GM23338 (cell line): ENCODE measurements around the gene SCGB1A1. TPM values are rescaled to one million over a fixed set of nuclear protein-coding genes. Genes with fewer than 3 reads are reported as not detected.

Experiments
- ATAC-seq: fragments of 200-7000 bp; cut with Tn5 transposase; 3 replicates; pipeline ENCODE4 v1.9.1; 2020
- DNase-seq: peaks from one replicate; pipeline ENCODE4 v3.0.0-alpha.2; 2015; ENCODE audit warnings: low spot score
- H2AFZ ChIP-seq: fragments of 200-600 bp; sonication (generic); 2 replicates; pipeline ENCODE4 v1.8.0; 2016; ENCODE audit warnings: antibody characterized with exemption, mild to moderate bottlenecking, moderate library complexity
- H3F3A ChIP-seq: fragments of 200-600 bp; sonication (generic); replicated peaks from 2 replicates; pipeline ENCODE4 v1.8.0; 2017; ENCODE audit warnings: antibody characterized with exemption, mixed run types, low read depth
- H3K27ac ChIP-seq: fragments of 200-600 bp; sonication (generic); 2 replicates; pipeline ENCODE4 v1.6.1; 2016; ENCODE audit warnings: low read depth
- H3K27me3 ChIP-seq: fragments of 200-600 bp; sonication (generic); 2 replicates; pipeline ENCODE4 v1.8.0; 2016; ENCODE audit warnings: mild to moderate bottlenecking, mixed run types, moderate library complexity; ENCODE audit not compliant: insufficient read depth
- H3K36me3 ChIP-seq: fragments of 200-600 bp; sonication (generic); 2 replicates; pipeline ENCODE4 v1.8.0; 2016; ENCODE audit warnings: mild to moderate bottlenecking; ENCODE audit not compliant: insufficient read depth
- H3K4me1 ChIP-seq: fragments of 200-600 bp; sonication (generic); 2 replicates; pipeline ENCODE4 v1.8.0; 2016; ENCODE audit warnings: mild to moderate bottlenecking, moderate library complexity; ENCODE audit not compliant: insufficient read depth
- H3K4me2 ChIP-seq: fragments of 200-600 bp; sonication (generic); 2 replicates; pipeline ENCODE4 v1.7.1; 2017; ENCODE audit warnings: mixed run types
- H3K4me3 ChIP-seq: fragments of 200-600 bp; sonication (generic); 2 replicates; pipeline ENCODE4 v1.6.1; 2016; ENCODE audit warnings: mixed run types
- H3K79me2 ChIP-seq: fragments of 200-600 bp; sonication (generic); replicated peaks from 2 replicates; pipeline ENCODE4 v1.8.0; 2017; ENCODE audit warnings: mild to moderate bottlenecking; ENCODE audit not compliant: insufficient read depth
- H3K9me2 ChIP-seq: fragments of 200-600 bp; sonication (generic); 2 replicates; pipeline ENCODE4 v1.8.0; 2017; ENCODE audit not compliant: insufficient read depth
- H4K20me1 ChIP-seq: fragments of 200-600 bp; sonication (generic); replicated peaks from 2 replicates; pipeline ENCODE4 v1.8.0; 2017; ENCODE audit warnings: mild to moderate bottlenecking; ENCODE audit not compliant: insufficient read depth
- H3K27ac Mint-ChIP-seq: 2 replicates; pipeline ENCODE4 v1.8.0; 2020; ENCODE audit warnings: inconsistent platforms, mild to moderate bottlenecking, moderate library complexity, mixed read lengths
- H3K27me3 Mint-ChIP-seq: 3 replicates; pipeline ENCODE4 v1.8.0; 2022; ENCODE audit warnings: low read depth, mild to moderate bottlenecking, moderate library complexity, mixed read lengths, inconsistent platforms; ENCODE audit not compliant: insufficient read depth, poor library complexity
- H3K36me3 Mint-ChIP-seq: 3 replicates; pipeline ENCODE4 v1.8.0; 2021; ENCODE audit warnings: low read depth, mild to moderate bottlenecking, inconsistent platforms, moderate library complexity, mixed read lengths
- H3K4me1 Mint-ChIP-seq: 3 replicates; pipeline ENCODE4 v1.8.0; 2020; ENCODE audit warnings: mild to moderate bottlenecking, inconsistent platforms, mixed read lengths
- H3K4me3 Mint-ChIP-seq: 3 replicates; pipeline ENCODE4 v1.8.0; 2021; ENCODE audit warnings: moderate library complexity, mild to moderate bottlenecking, inconsistent platforms, mixed read lengths
- H3K9me3 Mint-ChIP-seq: 3 replicates; pipeline ENCODE4 v1.8.0; 2020; ENCODE audit warnings: moderate library complexity, mild to moderate bottlenecking, inconsistent platforms, mixed read lengths
- EZH2 ChIP-seq: fragments of 200-600 bp; sonication (generic); IDR thresholded peaks from one replicate; pipeline ENCODE4 v1.8.0; 2017; ENCODE audit warnings: antibody characterized with exemption, mild to moderate bottlenecking, low read depth; ENCODE audit not compliant: unreplicated experiment
- EZH2phosphoT487 ChIP-seq: fragments of 200-600 bp; sonication (generic); IDR thresholded peaks from one replicate; pipeline ENCODE4 v1.8.1; 2018; ENCODE audit warnings: antibody characterized with exemption; ENCODE audit not compliant: unreplicated experiment
- JUNB ChIP-seq: IDR thresholded peaks from one replicate; pipeline ENCODE4 v1.6.1; 2016; ENCODE audit warnings: antibody characterized with exemption; ENCODE audit not compliant: unreplicated experiment
- POLR2AphosphoS5 ChIP-seq: IDR thresholded peaks from 2 replicates; pipeline ENCODE4 v1.6.1; 2016; ENCODE audit warnings: antibody characterized with exemption, low read depth
- STAT1 ChIP-seq: IDR thresholded peaks from one replicate; pipeline ENCODE4 v1.6.1; 2016; ENCODE audit warnings: antibody characterized with exemption; ENCODE audit not compliant: unreplicated experiment
- ZNF114 ChIP-seq: fragments of 250-450 bp; sonication (Bioruptor Pico); IDR thresholded peaks from 2 replicates; pipeline ENCODE4 v1.5.0; 2020; ENCODE audit warnings: mild to moderate bottlenecking, moderate library complexity
- ZNF331 ChIP-seq: fragments of 250-450 bp; sonication (Bioruptor Pico); IDR thresholded peaks from 2 replicates; pipeline ENCODE4 v1.5.0; 2020; ENCODE audit warnings: low read depth, mild to moderate bottlenecking, moderate library complexity
- polyA plus RNA-seq: library from polyadenylated mRNA; unstranded; fragments of >200 nt; fragmentation: Nextera tagmentation; extraction: Ambion mirVana; gene quantifications from 2 replicates; pipeline ENCODE4 v1.2.1, GENCODE V29; 2016
- total RNA-seq: library from RNA; depleted of rRNA; stranded (reverse); fragments of >200 nt; shearing (Covaris generic); gene quantifications from 2 replicates; pipeline ENCODE4 v1.2.3, GENCODE V29; 2014
- TF ChIP-seq, protein P1 (sequence below), 2 experiments: fragments of 200-600 bp in 1 of 2; sonication (generic) in 1 of 2; conservative IDR thresholded peaks; 2 replicates each; pipeline versions ENCODE4 v1.5.1 to v1.6.1; 2016 to 2017; ENCODE audit warnings: antibody characterized with exemption in 2 of 2, low read depth in 2 of 2, mild to moderate bottlenecking in 2 of 2, moderate library complexity in 1 of 2
- TF ChIP-seq, protein P2 (sequence below): IDR thresholded peaks from one replicate; pipeline ENCODE4 v1.6.1; 2018; ENCODE audit warnings: antibody characterized with exemption; ENCODE audit not compliant: unreplicated experiment
- TF ChIP-seq, protein P3 (sequence below): fragments of 250-450 bp; sonication (Bioruptor Pico); IDR thresholded peaks from 2 replicates; pipeline ENCODE4 v1.5.0; 2020; ENCODE audit warnings: mild to moderate bottlenecking, moderate library complexity

Gene SCGB1A1
- total and polyA plus RNA-seq, 2 experiments from 2014 or later = not detected

DNA sequence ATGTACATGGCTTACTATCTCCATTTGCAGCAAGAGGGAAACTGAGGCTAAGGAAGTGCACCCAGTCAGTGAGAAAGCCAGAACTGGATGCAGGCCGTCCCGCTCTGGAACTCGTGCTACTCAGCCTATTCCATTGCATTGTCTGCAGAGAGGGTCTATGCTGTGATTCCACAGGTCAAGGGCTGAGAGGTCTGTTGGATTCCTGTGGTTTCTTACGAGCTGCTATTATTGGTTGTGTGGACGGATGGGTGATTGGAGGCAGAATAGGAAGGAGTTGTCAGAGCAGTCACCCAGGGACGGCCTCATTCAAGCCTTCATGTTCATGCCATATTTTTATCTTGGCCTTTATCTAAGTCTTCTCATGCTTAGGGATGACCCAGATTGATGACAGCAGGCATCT, 33.4 kb downstream of the SCGB1A1 start:
- Histone ChIP-seq H3K4me1 (no peaks in the 10 kb centered on the region), H2AFZ (no peak overlapping the region), H3K4me3 (no peak overlapping the region), H4K20me1 (no peaks in the 10 kb centered on the region), H3K4me2 (no peak overlapping the region), H3K27ac (no peak overlapping the region), H3K9me2 (peaks cover 2% of the 10 kb centered on the region; the same call in 1 of the 2 replicates), H3K36me3 (no peaks in the 10 kb centered on the region), H3K79me2 (no peaks in the 10 kb centered on the region), H3F3A (no peaks in the 10 kb centered on the region), H3K27me3 (no peaks in the 10 kb centered on the region)
- H3K9me3 Mint-ChIP-seq = peaks cover 6% of the 10 kb centered on the region; the same call in 1 of the 3 replicates
- DNase-seq = no peak
- H3K27ac Mint-ChIP-seq = no peak overlapping the region
- no peaks in the 10 kb centered on the region for H3K36me3 Mint-ChIP-seq
- peaks cover 9% of the 10 kb centered on the region for H3K27me3 Mint-ChIP-seq
- H3K4me1 Mint-ChIP-seq = peaks cover 4% of the 10 kb centered on the region
- TF ChIP-seq EZH2phosphoT487 = no peak
- TF ChIP-seq JUNB = no peak
- TF ChIP-seq, protein P1, sequence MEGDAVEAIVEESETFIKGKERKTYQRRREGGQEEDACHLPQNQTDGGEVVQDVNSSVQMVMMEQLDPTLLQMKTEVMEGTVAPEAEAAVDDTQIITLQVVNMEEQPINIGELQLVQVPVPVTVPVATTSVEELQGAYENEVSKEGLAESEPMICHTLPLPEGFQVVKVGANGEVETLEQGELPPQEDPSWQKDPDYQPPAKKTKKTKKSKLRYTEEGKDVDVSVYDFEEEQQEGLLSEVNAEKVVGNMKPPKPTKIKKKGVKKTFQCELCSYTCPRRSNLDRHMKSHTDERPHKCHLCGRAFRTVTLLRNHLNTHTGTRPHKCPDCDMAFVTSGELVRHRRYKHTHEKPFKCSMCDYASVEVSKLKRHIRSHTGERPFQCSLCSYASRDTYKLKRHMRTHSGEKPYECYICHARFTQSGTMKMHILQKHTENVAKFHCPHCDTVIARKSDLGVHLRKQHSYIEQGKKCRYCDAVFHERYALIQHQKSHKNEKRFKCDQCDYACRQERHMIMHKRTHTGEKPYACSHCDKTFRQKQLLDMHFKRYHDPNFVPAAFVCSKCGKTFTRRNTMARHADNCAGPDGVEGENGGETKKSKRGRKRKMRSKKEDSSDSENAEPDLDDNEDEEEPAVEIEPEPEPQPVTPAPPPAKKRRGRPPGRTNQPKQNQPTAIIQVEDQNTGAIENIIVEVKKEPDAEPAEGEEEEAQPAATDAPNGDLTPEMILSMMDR (conservative IDR thresholded peaks at IDR 0.05; ENCODE audit: low read depth in 2 of 2) = no peak
- no peak for TF ChIP-seq POLR2AphosphoS5
- TF ChIP-seq STAT1 = no peak
- no peak for TF ChIP-seq ZNF331 (CRISPR knock-in tag)
- TF ChIP-seq, protein P2, sequence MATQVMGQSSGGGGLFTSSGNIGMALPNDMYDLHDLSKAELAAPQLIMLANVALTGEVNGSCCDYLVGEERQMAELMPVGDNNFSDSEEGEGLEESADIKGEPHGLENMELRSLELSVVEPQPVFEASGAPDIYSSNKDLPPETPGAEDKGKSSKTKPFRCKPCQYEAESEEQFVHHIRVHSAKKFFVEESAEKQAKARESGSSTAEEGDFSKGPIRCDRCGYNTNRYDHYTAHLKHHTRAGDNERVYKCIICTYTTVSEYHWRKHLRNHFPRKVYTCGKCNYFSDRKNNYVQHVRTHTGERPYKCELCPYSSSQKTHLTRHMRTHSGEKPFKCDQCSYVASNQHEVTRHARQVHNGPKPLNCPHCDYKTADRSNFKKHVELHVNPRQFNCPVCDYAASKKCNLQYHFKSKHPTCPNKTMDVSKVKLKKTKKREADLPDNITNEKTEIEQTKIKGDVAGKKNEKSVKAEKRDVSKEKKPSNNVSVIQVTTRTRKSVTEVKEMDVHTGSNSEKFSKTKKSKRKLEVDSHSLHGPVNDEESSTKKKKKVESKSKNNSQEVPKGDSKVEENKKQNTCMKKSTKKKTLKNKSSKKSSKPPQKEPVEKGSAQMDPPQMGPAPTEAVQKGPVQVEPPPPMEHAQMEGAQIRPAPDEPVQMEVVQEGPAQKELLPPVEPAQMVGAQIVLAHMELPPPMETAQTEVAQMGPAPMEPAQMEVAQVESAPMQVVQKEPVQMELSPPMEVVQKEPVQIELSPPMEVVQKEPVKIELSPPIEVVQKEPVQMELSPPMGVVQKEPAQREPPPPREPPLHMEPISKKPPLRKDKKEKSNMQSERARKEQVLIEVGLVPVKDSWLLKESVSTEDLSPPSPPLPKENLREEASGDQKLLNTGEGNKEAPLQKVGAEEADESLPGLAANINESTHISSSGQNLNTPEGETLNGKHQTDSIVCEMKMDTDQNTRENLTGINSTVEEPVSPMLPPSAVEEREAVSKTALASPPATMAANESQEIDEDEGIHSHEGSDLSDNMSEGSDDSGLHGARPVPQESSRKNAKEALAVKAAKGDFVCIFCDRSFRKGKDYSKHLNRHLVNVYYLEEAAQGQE = no peak
- TF ChIP-seq EZH2 = no peak
- TF ChIP-seq, protein P3, sequence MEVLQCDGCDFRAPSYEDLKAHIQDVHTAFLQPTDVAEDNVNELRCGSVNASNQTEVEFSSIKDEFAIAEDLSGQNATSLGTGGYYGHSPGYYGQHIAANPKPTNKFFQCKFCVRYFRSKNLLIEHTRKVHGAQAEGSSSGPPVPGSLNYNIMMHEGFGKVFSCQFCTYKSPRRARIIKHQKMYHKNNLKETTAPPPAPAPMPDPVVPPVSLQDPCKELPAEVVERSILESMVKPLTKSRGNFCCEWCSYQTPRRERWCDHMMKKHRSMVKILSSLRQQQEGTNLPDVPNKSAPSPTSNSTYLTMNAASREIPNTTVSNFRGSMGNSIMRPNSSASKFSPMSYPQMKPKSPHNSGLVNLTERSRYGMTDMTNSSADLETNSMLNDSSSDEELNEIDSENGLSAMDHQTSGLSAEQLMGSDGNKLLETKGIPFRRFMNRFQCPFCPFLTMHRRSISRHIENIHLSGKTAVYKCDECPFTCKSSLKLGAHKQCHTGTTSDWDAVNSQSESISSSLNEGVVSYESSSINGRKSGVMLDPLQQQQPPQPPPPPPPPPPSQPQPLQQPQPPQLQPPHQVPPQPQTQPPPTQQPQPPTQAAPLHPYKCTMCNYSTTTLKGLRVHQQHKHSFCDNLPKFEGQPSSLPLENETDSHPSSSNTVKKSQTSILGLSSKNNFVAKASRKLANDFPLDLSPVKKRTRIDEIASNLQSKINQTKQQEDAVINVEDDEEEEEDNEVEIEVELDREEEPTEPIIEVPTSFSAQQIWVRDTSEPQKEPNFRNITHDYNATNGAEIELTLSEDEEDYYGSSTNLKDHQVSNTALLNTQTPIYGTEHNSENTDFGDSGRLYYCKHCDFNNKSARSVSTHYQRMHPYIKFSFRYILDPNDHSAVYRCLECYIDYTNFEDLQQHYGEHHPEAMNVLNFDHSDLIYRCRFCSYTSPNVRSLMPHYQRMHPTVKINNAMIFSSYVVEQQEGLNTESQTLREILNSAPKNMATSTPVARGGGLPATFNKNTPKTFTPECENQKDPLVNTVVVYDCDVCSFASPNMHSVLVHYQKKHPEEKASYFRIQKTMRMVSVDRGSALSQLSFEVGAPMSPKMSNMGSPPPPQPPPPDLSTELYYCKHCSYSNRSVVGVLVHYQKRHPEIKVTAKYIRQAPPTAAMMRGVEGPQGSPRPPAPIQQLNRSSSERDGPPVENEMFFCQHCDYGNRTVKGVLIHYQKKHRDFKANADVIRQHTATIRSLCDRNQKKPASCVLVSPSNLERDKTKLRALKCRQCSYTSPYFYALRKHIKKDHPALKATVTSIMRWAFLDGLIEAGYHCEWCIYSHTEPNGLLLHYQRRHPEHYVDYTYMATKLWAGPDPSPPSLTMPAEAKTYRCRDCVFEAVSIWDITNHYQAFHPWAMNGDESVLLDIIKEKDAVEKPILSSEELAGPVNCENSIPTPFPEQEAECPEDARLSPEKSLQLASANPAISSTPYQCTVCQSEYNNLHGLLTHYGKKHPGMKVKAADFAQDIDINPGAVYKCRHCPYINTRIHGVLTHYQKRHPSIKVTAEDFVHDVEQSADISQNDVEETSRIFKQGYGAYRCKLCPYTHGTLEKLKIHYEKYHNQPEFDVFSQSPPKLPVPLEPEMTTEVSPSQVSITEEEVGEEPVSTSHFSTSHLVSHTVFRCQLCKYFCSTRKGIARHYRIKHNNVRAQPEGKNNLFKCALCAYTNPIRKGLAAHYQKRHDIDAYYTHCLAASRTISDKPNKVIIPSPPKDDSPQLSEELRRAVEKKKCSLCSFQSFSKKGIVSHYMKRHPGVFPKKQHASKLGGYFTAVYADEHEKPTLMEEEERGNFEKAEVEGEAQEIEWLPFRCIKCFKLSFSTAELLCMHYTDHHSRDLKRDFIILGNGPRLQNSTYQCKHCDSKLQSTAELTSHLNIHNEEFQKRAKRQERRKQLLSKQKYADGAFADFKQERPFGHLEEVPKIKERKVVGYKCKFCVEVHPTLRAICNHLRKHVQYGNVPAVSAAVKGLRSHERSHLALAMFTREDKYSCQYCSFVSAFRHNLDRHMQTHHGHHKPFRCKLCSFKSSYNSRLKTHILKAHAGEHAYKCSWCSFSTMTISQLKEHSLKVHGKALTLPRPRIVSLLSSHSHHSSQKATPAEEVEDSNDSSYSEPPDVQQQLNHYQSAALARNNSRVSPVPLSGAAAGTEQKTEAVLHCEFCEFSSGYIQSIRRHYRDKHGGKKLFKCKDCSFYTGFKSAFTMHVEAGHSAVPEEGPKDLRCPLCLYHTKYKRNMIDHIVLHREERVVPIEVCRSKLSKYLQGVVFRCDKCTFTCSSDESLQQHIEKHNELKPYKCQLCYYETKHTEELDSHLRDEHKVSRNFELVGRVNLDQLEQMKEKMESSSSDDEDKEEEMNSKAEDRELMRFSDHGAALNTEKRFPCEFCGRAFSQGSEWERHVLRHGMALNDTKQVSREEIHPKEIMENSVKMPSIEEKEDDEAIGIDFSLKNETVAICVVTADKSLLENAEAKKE (CRISPR knock-in tag) = no peak
- no peak for TF ChIP-seq ZNF114 (CRISPR knock-in tag)
- H3K4me3 Mint-ChIP-seq = no peak overlapping the region
- no peak for ATAC-seq
